Measurements from ENCODE around the gene EML6.

The EML6 gene

DNA sequence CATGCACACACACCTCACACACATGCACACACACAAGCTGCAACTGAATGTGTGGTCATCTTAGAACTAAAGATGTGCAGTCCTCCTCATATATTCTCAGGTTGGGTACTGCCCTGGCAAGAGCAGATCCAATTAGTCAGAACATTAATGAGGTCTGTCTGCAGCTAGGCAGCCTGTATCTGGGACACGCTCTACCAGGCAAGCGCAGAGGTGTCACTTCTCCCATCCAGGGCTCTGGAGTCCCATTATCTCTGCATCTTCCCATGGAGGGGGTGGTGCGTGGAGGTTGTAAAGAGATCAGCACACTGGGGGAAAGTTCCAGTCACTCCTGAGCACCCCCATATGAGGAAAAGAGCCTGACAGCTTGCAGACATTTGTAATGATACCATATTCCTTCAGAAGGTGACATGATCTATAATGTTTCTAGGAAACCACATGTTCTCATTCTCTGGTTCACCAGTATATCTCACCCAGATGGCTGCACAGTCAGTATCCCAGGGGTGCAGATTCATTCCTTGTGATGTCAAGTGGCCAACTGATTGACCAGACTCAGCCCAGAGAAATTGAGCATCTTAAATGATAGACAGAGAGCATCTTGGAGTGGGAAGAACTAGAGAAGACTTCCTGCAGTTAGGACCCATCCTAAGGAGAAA is 231.4 kb downstream of the EML6 start:
- no peak for DNase-seq

DNA sequence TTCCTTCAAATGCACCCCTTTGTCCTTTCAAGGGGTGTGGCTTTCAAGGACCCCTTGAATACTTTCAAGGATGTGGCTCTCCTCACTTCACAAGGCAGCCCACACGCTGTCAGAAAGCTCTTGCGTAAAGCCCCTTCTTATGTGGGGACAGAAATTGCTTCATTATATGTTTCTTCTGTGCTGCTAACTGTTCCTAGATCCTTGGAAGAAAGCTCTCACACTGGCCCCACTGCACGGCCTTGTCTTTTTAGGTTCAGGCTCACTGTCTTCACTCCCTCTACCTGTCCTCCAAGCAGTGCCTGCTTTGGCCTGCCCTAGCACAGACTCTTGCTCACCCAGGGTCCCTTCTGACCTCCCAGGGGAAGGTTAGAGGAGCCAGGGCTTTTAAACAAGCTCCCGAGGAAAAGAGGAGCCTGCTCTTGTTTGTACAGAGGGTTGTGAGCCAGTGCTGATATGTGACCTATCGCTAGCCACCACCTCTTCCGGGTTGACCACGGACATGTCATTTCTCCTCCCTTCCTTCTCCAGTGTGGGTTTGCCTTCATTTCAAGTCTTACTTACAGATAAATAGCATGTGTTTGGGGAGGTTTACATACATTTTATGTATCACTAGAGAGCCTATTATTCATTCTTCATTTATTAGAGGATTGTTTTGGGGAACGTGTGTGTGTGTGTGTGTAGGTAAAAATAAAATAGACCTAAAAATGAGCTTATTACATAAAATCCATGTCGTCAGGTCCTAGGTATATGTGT is 232.1 kb downstream of the EML6 start:
- DNase-seq, result no peak

DNA sequence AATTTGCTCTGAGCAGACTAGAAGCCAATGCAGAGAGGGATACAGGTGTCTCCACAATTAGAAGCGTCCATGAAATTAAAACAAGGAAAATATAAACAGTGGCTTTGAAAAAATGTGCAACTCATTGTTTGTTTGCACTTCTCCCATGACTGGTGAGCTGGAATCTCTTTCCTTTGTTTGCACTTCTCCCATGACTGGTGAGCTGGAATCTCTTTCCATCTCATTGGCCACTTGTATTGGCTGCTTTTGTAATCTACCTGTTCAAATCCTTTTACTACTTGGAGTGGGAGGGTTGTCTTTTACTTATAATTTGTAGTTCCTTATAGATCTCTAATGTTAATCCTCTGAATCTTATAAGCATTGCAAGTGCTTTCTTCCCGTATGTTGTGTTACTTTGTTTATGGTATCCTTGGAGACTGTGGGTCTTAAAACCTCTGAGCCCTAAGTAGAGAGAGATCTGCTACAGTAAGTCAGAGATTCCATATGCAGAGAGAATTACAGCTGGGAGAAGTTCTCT is 232.7 kb downstream of the EML6 start:
- DNase-seq, result no peak

DNA sequence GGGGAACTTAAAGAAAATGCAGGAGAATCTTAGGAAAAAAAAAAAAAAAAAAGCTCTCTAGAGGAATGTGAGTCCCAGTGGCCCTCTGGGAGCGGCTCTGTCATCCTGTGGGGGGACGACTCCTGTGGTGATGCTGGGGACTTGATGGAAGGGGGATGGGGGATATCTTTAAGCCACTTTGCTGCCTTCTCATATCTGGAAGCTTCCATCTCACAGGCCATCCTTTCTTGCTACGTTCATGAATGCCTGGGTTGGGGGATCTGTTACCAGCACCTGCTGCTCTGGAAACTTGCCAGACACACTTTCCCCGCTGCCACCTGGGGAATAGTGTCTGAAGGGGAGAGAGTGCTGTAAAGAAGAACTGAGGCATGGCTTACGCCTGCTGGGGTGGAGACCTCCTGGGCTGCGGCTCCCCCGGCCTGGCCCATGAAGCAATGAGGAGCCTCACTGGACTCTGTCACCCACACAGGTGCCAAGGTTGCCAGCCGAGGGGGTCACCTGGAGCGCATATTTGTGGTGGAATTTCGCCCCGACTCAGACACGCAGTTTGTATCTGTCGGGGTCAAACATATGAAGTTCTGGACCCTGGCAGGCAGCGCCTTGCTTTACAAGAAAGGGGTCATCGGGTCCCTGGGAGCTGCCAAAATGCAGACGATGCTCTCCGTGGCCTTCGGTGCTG is 234.0 kb downstream of the EML6 start:
- peak; percentile 85 for DNase-seq

DNA sequence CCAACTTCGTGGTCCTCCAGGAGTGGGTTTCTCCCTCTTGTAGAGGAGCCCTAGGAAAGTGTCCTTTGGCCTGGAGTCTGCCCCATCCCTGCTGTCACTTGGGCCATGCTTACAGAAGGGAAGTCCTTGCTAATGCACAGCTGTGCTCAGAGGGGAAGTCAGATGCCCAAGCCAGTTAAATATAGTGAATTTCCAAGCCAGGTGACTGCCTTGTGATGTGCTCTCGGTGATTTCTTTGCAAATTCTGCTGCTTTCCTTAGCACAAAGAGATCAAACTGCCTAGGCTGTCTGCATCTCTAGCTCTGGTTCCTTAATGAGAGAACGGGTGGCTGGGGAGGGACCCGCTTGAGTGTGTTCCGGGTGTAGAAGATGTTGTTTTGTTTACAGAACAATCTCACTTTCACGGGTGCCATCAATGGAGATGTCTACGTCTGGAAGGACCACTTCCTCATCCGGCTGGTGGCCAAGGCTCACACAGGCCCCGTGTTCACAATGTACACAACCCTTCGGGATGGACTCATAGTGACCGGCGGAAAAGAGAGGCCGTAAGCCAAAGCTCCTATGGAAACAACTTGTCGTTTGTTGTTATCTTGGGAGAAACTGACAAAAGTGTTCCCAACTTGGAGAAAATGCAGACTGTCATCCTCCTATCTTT is 235.4 kb downstream of the EML6 start:
- no peak for DNase-seq

DNA sequence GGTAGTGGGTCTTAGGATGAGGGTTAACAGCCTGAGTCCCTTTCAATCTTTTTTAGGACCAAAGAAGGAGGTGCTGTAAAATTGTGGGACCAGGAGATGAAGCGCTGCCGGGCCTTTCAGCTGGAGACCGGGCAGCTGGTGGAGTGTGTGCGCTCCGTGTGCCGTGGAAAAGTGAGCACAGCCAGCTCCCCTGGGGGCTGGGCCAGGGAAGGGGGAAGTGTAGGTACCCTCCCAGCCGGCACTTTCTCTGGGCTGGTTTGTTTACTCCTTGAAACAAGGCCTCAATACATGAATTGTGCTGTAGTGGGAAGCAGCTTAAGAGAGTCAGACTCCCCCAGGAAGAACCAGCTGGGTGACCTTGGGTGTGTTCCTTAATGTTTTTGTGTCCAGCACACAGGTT is 236.7 kb downstream of the EML6 start:
- DNase-seq, result peak; percentile 34

DNA sequence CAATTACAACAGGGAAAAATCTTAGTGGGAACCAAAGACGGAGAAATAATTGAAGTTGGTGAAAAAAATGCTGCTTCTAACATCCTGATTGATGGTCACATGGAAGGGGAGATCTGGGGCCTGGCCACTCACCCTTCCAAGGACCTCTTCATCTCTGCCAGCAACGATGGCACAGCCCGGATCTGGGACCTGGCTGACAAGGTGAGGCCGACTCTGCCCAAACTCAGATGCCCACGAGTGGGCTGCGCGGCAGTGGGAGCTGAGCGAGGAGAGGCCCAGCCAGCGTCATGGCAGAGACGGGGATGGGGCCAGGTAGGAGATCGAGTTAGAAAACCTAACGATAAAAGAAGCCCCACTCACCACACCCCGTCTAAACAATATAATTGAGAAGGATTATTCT is 239.0 kb downstream of the EML6 start:
- no peak for DNase-seq

DNA sequence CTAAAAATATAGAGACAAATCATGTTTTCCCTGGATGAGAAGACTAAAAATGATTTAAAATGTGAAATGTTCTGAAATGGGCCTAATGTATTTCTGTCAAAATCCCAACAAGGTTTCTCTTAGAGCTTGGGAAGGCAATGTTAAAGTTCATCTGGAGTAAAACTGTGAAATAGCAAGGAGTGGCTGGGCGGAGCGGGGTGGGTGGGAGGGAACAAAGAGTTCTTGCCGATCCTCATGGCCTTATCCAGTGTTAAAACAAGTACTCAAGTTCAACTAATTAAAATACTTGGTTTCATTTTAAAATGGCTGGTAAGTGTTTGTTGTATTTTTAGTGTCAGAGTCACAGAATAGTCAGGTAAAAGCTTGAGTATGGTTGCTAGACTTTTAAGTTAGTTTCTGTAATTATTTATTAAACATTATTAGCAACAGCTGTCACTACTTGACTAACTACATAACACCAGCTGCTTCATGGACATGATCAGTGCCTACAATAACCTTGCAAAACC is 239.5 kb downstream of the EML6 start:
- DNase-seq, result no peak

DNA sequence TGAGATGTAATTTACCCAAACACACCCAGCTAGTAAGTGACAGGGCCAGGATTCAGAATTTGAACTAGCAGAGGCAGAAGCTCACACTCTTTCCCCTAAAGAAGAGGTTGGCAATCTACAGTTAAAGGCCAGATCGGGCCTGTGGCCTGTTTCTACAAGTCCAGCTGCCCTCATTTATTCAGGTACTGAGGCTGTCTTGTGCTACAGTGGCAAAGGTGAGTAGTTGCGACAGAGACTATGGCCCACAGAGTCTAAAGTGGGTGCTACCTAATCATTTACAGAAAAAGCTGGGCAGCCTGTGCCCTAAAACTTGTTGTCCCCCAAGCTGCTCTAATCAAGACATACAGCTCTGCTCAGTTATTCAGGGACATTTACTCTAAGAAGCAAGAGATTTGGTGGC is 240.0 kb downstream of the EML6 start:
- DNase-seq, result no peak

DNA sequence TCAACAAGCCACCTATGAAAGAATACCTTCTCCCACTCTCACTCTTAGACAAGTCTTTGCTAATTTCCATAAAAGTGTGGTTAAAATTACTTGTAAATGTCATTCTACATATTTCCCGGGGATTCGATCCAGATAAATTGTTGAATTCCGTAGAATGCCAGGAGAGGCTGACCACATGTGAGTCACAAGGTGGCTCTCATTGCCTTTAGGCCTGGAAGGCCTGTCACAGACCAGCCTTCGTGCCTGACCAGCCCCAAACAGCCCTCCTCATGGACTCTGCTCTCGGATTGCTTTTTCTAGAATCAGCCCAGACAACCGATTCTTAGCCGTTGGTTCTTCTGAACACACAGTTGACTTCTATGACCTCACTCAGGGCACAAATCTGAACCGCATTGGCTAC is 240.8 kb downstream of the EML6 start:
- DNase-seq, result no peak

DNA sequence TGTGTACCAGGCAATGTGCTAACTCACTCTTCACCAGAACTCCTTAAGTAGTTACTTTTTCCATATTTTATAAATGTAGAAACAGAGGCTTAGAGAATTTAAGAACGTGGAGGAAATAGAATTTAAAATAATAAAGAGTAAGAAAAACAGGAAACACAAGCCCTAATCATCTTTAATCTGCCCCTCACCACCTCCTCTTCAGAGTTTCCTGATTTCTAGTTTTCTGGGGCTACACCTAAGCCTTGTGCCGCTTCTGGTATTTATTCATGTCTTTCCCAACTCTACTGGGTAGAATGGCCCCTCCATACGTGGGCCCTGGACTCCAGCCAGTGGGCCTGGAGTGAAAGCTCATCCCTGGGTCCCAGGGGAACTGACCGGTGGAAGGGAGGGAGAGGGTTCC is 241.4 kb downstream of the EML6 start:
- no peak for DNase-seq

DNA sequence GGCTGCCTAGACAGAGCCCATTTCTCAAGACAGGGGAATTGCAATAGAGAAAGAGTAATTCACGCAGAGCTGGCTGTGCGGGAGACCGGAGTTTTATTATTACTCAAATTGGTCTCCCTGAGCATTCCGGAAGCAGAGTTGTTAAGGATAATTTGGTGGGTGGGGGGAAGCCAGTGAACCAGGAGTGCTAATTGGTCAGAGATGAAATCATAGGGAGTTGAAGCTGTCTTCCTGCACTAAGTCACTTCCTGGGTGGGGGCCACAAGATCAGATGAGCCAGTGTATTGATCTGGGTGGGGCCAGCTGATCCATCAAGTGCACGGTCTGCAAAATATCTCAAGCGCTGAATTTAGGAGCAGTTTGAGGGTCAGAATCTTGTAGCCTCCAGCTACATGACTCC is 242.0 kb downstream of the EML6 start:
- no peak for DNase-seq

DNA sequence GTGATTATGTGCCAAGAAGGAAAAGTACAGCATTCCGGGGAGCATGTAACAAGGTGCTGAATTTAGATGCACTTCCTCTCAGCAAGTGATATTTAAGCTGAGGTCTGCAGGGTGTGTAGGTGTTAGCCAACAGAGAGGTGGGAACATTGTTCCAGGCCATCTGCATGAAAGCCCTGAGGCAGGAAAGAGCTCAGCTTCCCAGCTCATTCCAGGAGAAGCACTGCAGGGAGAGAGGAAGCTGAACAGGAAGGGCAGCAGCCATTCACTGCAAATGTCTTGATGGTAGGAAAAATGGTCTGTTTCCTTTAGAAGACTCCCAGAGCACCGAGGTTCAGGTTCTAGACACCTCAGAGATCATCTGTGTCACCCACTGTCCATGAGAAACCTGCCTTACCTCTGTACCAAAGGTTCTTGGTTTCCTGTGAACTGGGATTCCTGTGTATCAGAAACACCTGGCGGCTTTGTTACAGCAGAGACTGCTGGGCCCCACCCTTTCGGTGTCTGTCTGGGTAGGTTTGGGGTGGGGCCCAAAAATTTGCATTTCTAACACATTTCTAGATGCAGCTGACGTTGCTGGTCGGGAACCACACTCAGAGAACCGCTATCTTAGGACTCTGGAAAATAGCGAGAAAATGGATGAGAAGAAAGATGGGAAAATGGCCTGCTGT is 242.8 kb downstream of the EML6 start:
- no peak for DNase-seq

DNA sequence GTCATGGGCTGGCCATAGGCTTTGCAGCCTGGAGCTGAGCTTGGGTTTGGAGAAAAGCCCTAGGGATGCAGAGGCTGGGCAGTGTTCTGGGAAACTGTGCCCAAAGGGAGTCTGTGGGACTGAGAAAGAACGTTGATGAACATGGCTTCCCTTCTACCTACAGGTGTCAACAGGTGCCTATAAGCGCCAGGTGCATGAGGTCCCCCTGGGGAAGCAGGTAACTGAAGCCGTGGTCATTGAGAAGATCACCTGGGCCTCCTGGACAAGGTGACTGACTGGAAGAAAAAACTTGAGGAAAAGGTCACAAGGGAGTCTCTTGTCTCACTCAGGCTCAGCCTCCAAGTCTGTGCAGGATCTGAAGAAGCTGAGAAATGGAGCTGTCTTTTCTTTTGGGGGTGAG is 243.4 kb downstream of the EML6 start:
- no peak for DNase-seq

DNA sequence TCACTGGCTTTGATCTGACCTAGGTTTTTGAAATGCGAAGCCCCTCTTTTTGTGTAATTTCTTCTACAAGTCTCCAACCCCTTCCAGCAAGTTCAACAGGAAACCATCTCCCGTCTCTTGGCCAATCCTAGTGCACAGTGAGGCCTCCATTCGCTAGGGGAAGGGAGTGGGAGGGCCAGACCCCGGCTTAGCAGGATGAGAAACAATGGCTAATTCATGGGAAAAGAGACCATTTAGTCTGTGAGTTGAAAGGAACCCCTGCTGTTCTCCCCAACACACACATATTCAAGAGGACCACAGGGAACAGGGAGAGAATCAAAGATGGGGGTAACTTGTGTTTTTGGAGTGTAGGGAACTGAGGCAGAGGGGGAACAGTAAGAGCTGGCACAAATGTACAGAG is 243.8 kb downstream of the EML6 start:
- no peak for DNase-seq

DNA sequence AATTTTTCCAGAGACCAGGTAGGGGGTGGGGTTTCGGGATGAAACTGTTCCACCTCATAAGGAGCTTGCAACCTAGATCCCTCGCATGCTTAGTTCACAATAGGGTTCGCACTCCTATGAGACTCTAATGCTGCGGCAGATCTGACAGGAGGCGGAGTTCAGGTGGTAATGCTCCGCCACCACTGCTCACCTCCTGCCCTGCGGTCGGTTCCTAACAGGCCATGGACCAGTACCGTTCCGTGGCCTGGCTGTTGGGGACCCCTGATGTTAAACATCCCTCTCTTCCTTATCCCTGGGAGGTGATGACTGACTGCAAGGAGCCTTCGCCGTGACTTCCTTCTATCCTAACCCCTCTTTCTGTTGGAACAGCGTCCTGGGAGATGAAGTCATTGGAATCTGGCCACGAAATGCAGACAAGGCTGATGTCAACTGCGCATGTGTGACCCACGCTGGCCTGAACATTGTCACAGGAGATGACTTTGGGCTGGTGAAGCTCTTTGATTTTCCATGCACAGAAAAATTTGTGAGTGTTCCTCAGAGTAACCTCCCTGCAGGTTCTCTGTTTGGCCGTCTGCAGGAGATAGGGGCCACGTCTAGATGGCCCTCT is 244.4 kb downstream of the EML6 start:
- DNase-seq, result no peak

DNA sequence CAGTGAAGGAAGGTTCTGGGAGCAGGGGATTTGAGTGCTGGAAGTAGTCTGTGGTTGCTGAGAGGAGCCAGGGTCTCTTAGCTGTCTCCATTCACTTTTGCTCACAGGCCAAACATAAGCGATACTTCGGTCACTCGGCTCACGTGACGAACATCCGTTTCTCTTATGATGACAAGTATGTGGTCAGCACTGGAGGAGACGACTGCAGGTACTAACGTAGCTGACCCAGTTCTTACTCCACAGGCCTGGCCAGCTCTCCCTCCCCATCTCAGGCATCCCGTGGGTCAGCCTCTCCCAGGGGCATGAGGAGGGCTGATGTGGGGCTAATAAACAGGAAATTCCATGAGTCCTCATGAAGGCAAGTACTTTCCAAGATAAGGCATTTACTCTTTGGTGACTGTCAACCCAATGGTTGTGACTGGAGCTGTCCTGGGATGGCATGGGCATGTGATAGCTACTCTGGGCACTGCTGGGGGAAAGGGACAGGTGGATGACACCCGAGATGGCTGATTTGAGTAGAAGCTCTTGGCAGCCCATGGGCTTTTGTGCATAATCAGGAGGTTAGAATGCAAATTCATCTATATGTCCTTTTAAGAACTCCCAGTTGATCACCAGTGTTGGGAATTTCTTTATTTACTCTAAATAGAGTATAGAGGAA is 245.2 kb downstream of the EML6 start:
- no peak for DNase-seq

DNA sequence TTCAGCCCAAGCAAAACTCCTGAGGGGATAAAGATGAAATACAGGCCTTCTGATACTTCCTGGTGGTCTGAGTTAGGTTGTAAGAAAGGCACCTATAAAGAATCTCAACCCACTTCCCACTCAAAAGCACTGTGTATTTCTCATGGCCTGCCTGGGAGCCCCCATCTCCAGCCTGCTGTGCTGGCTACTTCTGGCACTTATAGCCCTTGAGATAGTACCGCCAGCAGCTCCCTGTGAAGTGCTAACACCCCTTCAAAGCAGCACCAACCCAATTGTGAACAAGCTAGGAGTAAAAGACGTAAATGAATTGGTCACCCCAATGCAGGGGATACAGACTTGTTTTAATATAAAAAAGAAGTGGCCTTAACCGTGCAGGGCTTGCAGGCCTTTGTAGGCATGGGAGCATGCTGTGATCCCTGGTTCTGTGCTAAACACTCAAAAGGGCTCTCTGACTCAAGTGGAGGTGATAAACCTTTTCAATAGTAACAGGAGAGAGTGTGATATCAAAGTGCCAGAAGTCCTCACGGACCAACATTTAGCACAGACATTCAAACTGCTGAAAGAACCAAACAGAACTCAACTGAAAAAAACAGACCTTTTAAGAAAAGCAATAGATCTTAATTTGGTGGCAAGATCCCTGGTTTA is 246.0 kb downstream of the EML6 start:
- no peak for DNase-seq

DNA sequence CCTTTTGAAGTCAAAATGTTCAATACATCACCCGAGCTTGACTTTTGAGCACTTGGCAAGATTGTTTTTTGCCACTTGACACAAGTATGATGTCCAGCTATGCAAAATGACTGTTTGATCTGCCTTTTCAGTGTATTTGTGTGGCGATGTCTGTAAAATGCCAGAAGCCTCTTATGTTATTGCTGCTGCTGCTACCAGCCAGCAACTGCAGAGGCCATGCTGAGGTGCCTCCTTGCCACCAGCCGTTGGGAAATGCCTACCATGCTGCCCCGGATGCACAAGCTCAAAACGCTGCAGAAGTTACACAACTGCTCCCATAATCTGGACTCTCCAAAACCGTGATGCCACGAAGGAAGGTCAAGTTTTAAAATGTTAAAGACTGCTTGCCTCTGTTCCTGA is 246.5 kb downstream of the EML6 start:
- no peak for DNase-seq

DNA sequence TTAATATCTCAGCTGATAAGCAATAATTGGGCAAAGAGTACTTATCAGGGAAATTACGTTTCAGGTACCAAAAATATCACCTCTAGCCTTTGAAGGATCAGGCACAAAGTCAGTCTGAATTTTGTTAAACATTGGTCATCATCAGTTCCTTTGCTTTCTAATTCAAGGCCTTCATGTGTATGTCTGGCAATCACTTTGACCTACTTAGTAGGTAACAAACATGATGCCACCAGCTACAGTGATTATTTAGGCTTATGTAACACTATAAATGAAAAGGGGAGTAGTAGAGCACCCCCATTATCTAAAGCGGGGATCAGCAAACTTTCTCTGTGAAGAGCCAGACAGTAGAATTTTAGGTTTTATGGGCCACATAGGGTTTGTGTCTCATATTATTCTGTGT is 251.7 kb downstream of the EML6 start:
- DNase-seq, result no peak

Measured in NCI-H2171 (cell line).